Spleen (tissue), 7 donors: ENCODE results near the gene PKP4.

Experiments
- POLR2A ChIP-seq, 3 donors: fragments of 450-650 bp; IDR thresholded peaks; one replicate each; pipeline ENCODE4 v1.5.1; 2017; ENCODE audit warnings: antibody characterized with exemption in 3 of 3, mild to moderate bottlenecking in 1 of 3
- TF ChIP-seq, protein P1 (sequence below), 11 experiments: fragments of 200-600 bp in 7 of 11; fragments of 450-650 bp in 4 of 11; sonication (generic) in 4 of 11; IDR thresholded peaks in 8 of 11; conservative IDR thresholded peaks in 3 of 11; 1 replicate in 7 of 11; 2 replicates in 4 of 11; pipeline versions ENCODE4 v1.4.0 to v1.8.0; 2016 to 2021; ENCODE audit warnings: antibody characterized with exemption in 11 of 11, inconsistent platforms in 4 of 11, mild to moderate bottlenecking in 1 of 11
- donor health status: DM: no; HTN: no; CAD: no; lungs with moderate emphysema.
- donor health status: DM: no; HTN: no; CAD: no.
- donor health status: DM: no; HTN: no; CAD: no.

- TF ChIP-seq, protein P1, sequence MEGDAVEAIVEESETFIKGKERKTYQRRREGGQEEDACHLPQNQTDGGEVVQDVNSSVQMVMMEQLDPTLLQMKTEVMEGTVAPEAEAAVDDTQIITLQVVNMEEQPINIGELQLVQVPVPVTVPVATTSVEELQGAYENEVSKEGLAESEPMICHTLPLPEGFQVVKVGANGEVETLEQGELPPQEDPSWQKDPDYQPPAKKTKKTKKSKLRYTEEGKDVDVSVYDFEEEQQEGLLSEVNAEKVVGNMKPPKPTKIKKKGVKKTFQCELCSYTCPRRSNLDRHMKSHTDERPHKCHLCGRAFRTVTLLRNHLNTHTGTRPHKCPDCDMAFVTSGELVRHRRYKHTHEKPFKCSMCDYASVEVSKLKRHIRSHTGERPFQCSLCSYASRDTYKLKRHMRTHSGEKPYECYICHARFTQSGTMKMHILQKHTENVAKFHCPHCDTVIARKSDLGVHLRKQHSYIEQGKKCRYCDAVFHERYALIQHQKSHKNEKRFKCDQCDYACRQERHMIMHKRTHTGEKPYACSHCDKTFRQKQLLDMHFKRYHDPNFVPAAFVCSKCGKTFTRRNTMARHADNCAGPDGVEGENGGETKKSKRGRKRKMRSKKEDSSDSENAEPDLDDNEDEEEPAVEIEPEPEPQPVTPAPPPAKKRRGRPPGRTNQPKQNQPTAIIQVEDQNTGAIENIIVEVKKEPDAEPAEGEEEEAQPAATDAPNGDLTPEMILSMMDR (IDR thresholded peaks at IDR 0.05 in 8 of 11, conservative IDR thresholded peaks at IDR 0.05 in 3 of 11), result no peak
- TF ChIP-seq POLR2A (IDR thresholded peaks at IDR 0.05), result no peak
Observed at GRCh38 chr2:158414538-158414937, 42.2 kb upstream of the PKP4 start.
